Activated naive CD8-positive, alpha-beta T cell (primary cell): ENCODE results near the gene XRN2.
A peak's percentile ranks its signal among the peaks of the same experiment; 100 is the strongest.

Source experiments
- H3K27ac Mint-ChIP-seq: one replicate; pipeline ENCODE4 v1.8.0; 2021; ENCODE audit warnings: mixed read lengths
- H3K27me3 Mint-ChIP-seq: one replicate; pipeline ENCODE4 v1.8.0; 2021; ENCODE audit warnings: mixed read lengths
- H3K36me3 Mint-ChIP-seq: one replicate; pipeline ENCODE4 v1.8.0; 2021; ENCODE audit warnings: mixed read lengths
- H3K4me1 Mint-ChIP-seq: one replicate; pipeline ENCODE4 v1.8.0; 2021; ENCODE audit warnings: low read depth, mixed read lengths
- H3K4me3 Mint-ChIP-seq: one replicate; pipeline ENCODE4 v1.8.0; 2021; ENCODE audit warnings: mild to moderate bottlenecking, mixed read lengths
- H3K9me3 Mint-ChIP-seq: one replicate; pipeline ENCODE4 v1.8.0; 2021; ENCODE audit warnings: low read depth, mixed read lengths

XRN2 gene

GRCh38 chr20:21279706-21280521 lies 23.2 kb upstream of the XRN2 start:
- Mint-ChIP-seq H3K36me3 (no peaks in the 10 kb centered on the region), H3K27me3 (peaks cover 19% of the 10 kb centered on the region), H3K27ac (no peak overlapping the region), H3K9me3 (no peaks in the 10 kb centered on the region), H3K4me1 (no peaks in the 10 kb centered on the region), H3K4me3 (no peak overlapping the region)

DNA sequence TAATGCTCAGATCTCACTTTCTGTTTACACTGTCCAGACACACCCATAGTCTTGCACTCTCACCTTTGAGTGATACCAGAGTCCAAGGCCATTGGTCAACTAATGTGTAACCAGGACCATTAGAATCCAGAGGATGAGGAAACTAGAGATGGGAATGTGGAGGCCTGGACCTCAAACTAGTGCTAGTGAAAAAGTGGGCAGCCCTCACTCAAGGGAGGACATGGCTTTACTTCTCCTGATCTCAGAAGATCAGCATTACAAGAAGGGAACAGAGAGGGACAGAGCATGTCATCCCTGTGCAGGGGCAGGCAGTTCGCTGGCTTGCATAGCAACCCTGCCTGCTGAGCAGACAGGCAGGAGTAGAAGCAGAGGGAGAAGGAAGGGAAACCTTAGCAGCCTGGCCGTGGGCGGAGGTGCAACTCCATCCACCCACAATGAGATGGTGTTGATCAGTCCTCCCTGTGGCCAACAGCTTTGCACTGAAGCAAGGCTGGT lies 22.6 kb upstream of the XRN2 start:
- no peaks in the 10 kb centered on the region for H3K4me1 Mint-ChIP-seq
- no peaks in the 10 kb centered on the region for H3K36me3 Mint-ChIP-seq
- H3K9me3 Mint-ChIP-seq, result no peaks in the 10 kb centered on the region
- peaks cover 21% of the 10 kb centered on the region for H3K27me3 Mint-ChIP-seq
- H3K4me3 Mint-ChIP-seq, result no peak overlapping the region
- no peak overlapping the region for H3K27ac Mint-ChIP-seq

GRCh38 chr20:21286775-21287174 lies 16.4 kb upstream of the XRN2 start:
- peaks cover 26% of the 10 kb centered on the region for H3K27me3 Mint-ChIP-seq
- H3K4me3 Mint-ChIP-seq, result no peak overlapping the region
- no peak overlapping the region for H3K27ac Mint-ChIP-seq
- no peaks in the 10 kb centered on the region for H3K36me3 Mint-ChIP-seq
- no peaks in the 10 kb centered on the region for H3K9me3 Mint-ChIP-seq
- H3K4me1 Mint-ChIP-seq, result no peaks in the 10 kb centered on the region

DNA sequence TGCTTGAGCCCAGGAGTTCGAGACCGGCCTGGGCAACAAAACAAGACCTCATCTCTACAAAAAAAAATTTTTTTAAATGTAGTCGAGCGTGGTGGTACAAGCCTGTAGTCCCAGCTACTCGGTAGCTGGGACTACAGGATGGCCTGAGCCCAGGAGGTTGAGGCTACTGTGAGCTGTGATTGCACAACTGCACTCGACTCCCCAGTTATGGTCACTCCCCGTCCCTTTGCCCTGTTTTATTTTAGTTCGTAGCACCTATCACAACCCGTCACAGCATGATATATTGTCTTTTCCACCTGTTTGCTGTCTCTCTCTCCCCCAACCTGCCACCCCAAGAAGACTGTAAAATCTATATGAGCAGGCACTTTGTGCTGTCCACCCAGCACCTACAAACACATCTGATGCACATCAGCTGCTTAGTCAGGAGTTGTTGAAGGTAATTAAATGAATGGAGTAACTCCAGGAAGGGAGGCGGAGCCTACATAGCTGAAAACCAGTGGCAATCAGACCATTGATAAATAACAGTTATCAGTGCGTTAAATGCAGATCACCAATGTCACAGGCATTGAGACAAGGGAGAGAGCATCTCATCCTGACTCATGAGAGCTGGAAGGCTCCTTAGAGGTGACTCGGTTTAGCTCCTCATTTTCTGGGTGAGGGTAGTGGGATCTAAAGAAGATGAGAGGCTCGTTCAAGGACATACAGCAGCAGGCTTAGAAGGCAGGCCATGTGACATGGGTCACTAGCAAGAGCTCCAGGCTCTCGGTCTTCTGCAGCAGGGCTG lies 14.4 kb upstream of the XRN2 start:
- no peaks in the 10 kb centered on the region for H3K4me1 Mint-ChIP-seq
- H3K4me3 Mint-ChIP-seq, result no peak overlapping the region
- H3K36me3 Mint-ChIP-seq, result no peaks in the 10 kb centered on the region
- peaks cover 18% of the 10 kb centered on the region for H3K27me3 Mint-ChIP-seq
- no peak overlapping the region for H3K27ac Mint-ChIP-seq
- no peaks in the 10 kb centered on the region for H3K9me3 Mint-ChIP-seq

- H3K4me1 Mint-ChIP-seq, result no peaks in the 10 kb centered on the region
- no peak overlapping the region for H3K27ac Mint-ChIP-seq
- H3K9me3 Mint-ChIP-seq, result no peaks in the 10 kb centered on the region
- H3K36me3 Mint-ChIP-seq, result no peaks in the 10 kb centered on the region
- peaks cover 20% of the 10 kb centered on the region for H3K27me3 Mint-ChIP-seq
- H3K4me3 Mint-ChIP-seq, result no peak overlapping the region
Observed at GRCh38 chr20:21289651-21290050, 13.5 kb upstream of the XRN2 start.

- no peak overlapping the region for H3K27ac Mint-ChIP-seq
- no peak overlapping the region for H3K4me3 Mint-ChIP-seq
- no peaks in the 10 kb centered on the region for H3K4me1 Mint-ChIP-seq
- H3K9me3 Mint-ChIP-seq, result no peaks in the 10 kb centered on the region
- peaks cover 14% of the 10 kb centered on the region for H3K27me3 Mint-ChIP-seq
- no peaks in the 10 kb centered on the region for H3K36me3 Mint-ChIP-seq
Observed at GRCh38 chr20:21291026-21291425, 12.1 kb upstream of the XRN2 start.

- Mint-ChIP-seq H3K9me3 (no peaks in the 10 kb centered on the region), H3K4me3 (no peak overlapping the region), H3K36me3 (no peaks in the 10 kb centered on the region), H3K27ac (no peak overlapping the region), H3K27me3 (peaks cover 11% of the 10 kb centered on the region), H3K4me1 (no peaks in the 10 kb centered on the region)
Observed at GRCh38 chr20:21294755-21295154, 8.4 kb upstream of the XRN2 start.

DNA sequence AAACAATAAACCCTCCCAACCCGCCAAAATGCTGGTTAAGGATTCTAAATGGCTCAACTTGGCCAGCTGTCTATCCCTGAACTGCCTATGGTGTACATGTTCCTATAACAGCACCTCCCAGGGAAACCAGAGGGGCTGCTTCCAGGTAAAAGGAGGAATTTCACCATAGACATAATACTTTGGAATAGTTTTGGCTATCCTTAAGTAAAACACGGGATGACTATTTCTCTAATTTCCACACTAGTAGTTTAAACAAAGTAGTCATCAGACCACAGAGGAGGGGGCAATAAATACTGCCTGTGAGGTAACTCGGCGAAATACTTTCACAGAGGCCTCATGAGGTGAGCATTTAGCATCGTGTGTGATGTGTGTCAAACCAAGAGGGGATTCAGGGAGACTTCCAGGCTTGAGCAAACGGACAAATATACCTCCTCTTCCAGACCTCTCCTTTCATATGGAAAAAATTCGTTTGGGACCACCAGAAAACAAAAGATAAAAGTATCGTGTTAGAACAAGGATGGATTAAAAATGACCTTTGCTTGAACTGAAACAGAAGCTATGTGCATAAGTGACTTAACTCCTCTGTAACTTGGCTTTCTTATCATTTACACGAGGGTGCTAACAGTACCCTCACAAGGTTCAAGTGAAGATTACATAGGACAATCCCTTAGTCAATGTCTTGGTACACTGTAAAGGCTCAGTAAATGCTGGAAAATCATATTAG lies 1.0 kb upstream of the XRN2 start:
- Mint-ChIP-seq H3K4me3 (peak overlapping the region; percentile 97), H3K9me3 (no peaks in the 10 kb centered on the region), H3K4me1 (peaks cover 23% of the 10 kb centered on the region), H3K36me3 (peaks cover 4% of the 10 kb centered on the region), H3K27ac (peak overlapping the region; percentile 97), H3K27me3 (no peaks in the 10 kb centered on the region)

- Mint-ChIP-seq H3K4me1 (peaks cover 23% of the 10 kb centered on the region), H3K27me3 (no peaks in the 10 kb centered on the region), H3K36me3 (peaks cover 4% of the 10 kb centered on the region), H3K9me3 (no peaks in the 10 kb centered on the region), H3K4me3 (peak overlapping the region; percentile 97), H3K27ac (peak overlapping the region; percentile 97)
Observed at GRCh38 chr20:21302664-21303060, 469 bp upstream of the XRN2 start.

DNA sequence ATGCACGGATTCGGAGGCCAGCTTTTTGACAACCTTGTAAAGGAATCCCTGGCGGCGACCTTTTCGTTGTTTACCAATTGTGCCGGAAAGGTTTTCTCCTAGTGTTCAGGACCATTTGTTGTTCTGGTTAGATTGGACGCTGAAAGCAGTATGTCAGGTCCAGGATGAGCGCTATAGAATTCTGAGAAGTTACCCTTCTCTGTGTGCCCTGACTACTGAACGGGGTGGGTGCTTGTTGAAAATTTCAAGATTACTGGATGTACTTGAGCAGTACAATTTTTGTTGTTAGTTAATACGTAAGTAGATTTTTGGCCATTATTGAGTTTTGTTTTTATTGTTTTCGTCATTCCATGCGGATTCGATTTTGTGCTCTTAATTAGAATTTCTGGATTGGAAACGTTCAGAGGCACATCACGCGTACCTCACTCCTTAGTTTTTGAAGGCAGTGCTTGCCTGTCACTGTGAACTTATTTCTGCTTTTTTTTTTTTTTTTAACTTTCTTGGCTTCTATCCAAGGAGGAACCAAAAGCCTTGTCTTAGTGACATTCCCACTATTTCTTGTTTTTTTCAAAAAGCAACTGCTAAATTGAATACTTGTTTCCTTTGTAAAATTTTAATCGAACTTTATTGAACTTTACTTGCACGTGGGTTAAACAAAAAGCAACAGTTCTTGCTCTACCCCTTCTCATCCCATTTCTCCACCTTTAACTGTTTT lies 898 bp downstream of the XRN2 start:
- peaks cover 33% of the 10 kb centered on the region for H3K4me1 Mint-ChIP-seq
- peaks cover 12% of the 10 kb centered on the region for H3K36me3 Mint-ChIP-seq
- H3K4me3 Mint-ChIP-seq, result peak overlapping the region; percentile 97
- H3K27me3 Mint-ChIP-seq, result no peaks in the 10 kb centered on the region
- H3K9me3 Mint-ChIP-seq, result peaks cover 6% of the 10 kb centered on the region
- peak overlapping the region; percentile 97 for H3K27ac Mint-ChIP-seq

- Mint-ChIP-seq H3K27ac (peak overlapping the region; percentile 2), H3K36me3 (peaks cover 21% of the 10 kb centered on the region), H3K9me3 (peaks cover 6% of the 10 kb centered on the region), H3K4me3 (peak overlapping the region; percentile 73), H3K27me3 (no peaks in the 10 kb centered on the region), H3K4me1 (peaks cover 66% of the 10 kb centered on the region)
Observed at GRCh38 chr20:21308340-21308739, 5.2 kb downstream of the XRN2 start.

DNA sequence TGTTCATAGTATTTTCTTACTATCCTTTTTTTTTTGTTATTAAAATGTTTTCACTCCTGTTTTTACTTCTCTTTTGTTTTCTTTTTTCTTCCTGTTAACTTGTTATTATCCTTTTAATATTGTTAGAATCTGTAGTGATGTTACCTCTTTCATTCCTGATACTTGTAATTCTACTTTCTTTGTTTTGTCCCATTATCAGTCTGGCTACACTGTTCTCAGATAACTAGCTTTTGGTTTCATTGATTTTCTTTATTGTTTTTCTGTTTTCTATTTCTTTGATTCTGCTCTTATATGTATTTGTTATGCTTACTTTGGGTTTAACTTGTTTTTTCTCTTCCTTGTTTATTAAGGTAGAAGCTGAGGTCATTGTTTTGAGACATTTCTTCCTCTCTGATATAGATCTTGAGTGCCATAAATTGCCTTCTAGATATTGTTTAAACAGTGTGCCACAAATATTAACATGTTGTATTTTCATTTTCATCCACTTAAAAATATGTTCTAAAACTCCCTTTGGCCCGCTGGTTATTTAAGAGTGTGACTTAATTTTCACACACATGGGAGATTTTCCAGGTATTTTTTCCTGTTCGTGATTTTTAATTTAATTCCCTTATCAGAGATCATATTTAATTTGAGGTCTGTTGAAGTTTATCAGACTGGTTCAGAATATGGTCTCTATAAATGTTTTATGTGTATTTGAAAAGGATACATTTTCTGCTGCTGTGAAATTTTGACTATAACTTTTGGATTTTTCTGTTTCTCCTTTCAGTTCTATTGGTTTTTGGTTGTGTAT lies 6.7 kb downstream of the XRN2 start:
- Mint-ChIP-seq H3K4me1 (peaks cover 68% of the 10 kb centered on the region), H3K9me3 (peaks cover 6% of the 10 kb centered on the region), H3K27me3 (no peaks in the 10 kb centered on the region), H3K4me3 (peak overlapping the region; percentile 48), H3K27ac (peak overlapping the region; percentile 25), H3K36me3 (peaks cover 18% of the 10 kb centered on the region)

DNA sequence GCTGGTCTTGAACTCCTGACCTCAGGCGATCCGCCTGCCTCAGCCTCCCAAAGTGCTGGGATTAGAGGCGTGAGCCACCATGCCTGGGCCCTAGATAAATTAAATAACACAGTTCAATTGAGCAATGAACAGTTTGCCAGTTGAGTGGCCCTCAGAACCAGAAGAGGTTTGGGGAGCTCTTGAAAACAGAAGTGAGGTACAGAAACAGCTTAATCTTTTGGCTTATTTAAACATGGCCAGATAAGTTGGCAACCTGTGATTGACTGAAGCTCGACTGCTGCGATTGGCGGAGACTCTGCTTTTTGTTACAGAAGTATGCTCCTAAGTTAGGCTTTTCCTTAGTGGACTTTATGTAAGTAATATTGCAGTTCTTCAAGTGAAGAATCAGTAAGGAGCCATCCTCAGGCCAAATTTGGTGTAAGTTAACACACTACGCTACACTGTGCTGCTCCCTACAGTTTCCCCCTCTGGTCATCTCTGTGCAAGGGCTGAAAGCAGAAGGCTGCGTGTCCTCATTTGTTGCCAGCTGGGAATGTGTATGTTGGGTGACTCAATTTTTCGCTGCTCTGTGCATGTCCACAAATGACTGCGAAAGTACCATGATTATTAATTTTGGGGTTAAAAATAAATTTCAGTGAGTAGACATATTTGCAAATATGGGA lies 9.8 kb downstream of the XRN2 start:
- peaks cover 21% of the 10 kb centered on the region for H3K36me3 Mint-ChIP-seq

More for the DNA sequence above, 9.8 kb downstream of the XRN2 start:
- no peak overlapping the region for H3K27ac Mint-ChIP-seq
- H3K9me3 Mint-ChIP-seq, result peaks cover 6% of the 10 kb centered on the region
- H3K4me1 Mint-ChIP-seq, result peaks cover 95% of the 10 kb centered on the region
- H3K27me3 Mint-ChIP-seq, result no peaks in the 10 kb centered on the region
- H3K4me3 Mint-ChIP-seq, result no peak overlapping the region
